22Rv1 (cell line): ENCODE data around the gene EFCAB8.

Experiments used
- ZFX ChIP-seq: fragments of 450-650 bp; IDR thresholded peaks from 2 replicates; pipeline ENCODE4 v1.6.1; 2017; ENCODE audit warnings: antibody characterized with exemption, borderline replicate concordance
- TF ChIP-seq, protein P1 (sequence below): fragments of 450-650 bp; IDR thresholded peaks from 2 replicates; pipeline ENCODE4 v1.5.1; 2017; ENCODE audit warnings: mild to moderate bottlenecking

DNA sequence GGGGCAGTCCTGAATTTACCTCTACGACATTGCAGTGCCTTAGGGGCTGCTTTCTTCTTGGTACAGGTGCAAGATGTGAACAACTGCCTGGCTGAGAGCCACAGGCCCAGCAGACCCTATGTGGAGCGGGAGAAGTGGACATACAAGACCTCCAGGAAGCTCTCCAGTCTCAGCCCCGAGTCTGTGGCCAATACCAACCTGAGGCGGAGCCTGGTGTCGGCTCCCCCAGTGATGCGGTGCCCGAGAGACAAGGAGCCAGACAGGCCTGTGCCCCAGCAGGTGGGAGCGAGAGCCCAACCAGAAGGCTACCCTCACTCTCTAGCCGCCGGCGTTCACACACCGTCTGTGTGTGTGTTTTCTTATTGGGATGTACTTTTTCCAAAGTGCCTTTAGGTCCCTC, 59.6 kb downstream of the EFCAB8 start:
- TF ChIP-seq, protein P1, sequence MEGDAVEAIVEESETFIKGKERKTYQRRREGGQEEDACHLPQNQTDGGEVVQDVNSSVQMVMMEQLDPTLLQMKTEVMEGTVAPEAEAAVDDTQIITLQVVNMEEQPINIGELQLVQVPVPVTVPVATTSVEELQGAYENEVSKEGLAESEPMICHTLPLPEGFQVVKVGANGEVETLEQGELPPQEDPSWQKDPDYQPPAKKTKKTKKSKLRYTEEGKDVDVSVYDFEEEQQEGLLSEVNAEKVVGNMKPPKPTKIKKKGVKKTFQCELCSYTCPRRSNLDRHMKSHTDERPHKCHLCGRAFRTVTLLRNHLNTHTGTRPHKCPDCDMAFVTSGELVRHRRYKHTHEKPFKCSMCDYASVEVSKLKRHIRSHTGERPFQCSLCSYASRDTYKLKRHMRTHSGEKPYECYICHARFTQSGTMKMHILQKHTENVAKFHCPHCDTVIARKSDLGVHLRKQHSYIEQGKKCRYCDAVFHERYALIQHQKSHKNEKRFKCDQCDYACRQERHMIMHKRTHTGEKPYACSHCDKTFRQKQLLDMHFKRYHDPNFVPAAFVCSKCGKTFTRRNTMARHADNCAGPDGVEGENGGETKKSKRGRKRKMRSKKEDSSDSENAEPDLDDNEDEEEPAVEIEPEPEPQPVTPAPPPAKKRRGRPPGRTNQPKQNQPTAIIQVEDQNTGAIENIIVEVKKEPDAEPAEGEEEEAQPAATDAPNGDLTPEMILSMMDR, result no peak
- no peak for TF ChIP-seq ZFX
